HG03159 (cell line): ENCODE measurements around the gene ANKRD10.
A peak's percentile ranks its signal among the peaks of the same experiment; 100 is the strongest.

Source experiments
- ATAC-seq: cut with Tn5 transposase; IDR thresholded peaks from one replicate; pipeline ENCODE4 v1.9.1; 2021; ENCODE audit warnings: mild to moderate bottlenecking, moderate library complexity; ENCODE audit not compliant: unreplicated experiment

ANKRD10 gene

DNA sequence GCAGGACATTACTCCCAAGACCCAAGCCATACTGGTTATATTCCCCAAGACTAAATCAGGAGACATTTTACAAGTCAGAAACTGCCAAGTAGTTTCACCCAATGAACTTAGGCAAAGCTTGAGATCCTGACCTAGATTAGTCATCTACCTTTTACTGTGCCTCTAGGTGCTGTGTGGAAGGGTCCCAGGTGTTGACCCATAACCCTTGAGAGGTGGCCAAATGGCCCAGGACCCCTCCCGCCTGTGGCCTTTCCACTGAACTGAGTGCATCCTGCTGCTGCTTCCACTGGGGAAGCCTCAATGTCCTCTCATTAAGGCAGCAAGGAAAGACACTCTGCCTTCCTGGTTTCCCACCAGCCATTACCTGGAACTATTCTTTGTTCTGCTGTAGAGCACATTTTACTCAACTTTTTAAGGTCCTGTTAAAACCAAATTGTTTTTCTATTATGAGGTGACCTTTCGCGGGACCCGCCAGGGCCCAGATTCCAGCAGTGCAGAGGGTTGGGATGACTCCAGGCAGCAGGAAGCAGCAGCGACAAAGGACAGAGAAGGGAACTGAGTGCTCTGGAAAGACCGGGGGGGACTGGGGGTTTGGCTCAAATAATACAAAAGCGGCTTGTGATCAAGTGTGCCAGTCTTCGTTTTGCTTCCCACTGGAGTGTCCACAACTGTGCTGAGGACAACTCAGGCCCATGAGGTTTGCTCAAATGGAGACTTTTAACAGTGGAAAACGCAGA, 27.1 kb downstream of the ANKRD10 start:
- ATAC-seq, result no peak

DNA sequence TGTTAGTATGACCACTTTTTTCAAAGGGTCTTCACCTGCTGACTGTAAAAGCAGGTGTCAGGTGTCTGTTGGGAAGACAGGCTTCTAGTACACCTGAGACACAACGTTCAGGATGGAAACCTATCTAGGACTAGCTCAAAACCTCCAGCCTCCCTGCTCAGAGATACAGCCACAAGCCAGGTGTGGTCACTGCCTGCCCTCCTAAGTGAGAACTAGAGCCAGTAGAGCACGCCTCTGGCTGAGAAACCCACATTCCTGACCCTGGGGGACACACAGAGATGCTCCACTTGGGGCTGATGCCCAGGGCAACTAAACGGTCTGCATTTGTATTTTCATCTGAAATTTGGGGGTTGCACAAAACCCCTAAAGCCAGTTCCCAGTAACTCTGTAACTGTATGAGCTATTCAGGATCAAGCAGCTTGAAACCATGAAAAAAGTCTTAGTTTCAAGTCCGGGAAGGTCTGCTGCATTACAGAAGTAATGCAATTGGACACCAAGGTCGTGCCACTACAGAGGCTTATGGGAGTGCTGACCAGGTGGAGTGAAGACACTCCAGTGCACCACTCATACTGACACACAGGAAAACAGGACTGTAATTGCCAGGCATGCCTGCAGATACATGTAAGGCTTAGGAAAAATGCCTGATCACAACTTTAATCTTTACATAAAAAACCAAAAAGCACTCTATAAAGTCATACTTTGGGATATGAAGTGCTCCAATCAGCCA, 27.8 kb downstream of the ANKRD10 start:
- no peak for ATAC-seq

DNA sequence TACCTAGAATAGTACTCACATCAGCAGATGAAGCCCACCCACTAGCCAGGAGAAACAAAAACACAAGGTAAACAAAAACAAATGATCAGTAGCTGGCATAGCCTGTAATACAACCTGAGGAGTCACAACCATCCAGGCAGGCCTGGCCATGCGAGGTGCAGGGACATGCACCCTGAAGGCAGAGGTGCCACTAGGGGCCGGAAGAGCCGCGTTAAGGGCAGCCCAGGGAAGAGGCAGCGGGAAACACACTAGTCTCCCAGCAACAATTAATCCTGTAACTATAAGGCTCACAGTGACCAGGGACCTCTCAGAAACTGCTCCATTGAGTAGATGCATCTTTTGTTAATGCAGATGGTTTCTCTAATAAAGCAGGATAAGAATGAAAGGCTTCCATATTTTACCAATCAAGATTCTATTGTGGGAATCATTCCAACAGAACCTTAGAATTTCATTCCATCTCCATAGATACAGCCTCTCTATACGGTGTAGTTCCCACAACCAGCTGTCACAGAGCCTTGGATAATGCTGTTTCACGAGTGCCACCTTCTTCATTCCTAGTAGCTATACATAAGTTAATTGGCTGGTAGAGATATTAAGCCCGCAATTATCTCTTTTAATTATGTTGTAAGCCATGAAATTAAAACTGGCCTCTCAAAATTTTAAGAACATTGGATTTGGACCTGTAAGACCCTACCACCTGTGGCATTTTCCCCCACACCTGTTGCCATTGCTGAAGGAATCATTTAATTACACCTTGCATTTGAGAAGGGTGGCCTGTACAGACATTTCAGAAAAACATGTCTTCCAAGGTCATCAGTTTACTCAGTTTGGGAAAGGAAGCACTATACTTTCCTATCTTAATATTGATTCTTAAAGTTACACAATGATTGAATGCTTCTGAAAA, 28.7 kb downstream of the ANKRD10 start:
- ATAC-seq, result no peak

DNA sequence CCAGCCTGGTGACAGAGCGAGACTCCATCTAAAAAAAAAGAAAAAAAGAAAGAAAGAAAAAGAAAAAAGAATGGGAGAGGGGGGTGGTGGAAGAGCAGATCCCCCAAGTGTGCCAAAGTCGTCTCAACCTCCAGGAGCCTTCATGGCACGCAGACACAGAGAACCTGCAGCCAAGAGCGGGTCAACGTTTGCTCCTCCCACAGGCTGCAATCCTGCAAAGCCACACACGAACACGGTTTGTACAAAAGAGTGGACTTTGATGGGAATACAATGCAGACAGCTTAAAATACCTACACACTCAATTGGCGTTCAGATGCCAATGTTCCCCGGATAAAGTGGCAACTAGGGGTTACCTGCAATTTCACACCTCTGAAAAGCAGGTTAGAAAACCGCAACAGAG, 29.4 kb downstream of the ANKRD10 start:
- ATAC-seq, result no peak

DNA sequence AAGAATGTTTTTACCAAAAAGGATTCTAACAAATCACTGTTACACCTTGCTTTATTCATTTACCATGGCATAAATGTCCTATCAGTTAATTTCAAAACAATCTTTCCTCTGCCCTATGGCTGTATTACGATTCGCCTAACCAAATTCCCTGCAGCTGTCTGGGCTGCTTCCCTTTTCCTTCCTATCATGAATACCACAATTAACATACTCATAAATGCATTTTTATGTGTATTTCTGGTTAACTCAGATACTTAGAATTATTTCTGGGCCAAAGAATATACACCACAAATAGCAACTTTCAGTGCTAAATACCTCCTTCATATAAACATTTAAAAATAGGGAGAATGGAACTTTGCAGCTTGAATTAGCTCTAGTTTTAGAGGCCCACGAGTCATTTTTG, 30.4 kb downstream of the ANKRD10 start:
- no peak for ATAC-seq

DNA sequence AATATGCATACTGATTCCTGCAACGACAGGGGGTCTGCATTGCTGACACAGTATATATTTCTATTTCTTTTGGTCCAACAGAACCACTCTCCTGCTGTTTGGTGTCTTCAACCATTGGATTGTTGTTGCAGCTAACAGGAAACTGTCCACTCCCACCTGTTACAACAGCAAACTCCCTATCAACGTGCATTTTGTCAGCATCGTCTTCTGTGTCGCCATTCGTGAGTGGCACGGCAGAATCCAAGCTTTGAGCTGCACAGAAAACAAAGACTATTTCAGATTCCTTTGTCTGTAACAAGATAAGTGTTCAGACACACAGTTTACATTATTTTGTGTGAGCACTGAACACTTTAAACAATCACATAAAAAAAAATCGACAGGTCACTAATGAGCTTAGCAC, 31.3 kb downstream of the ANKRD10 start:
- no peak for ATAC-seq

DNA sequence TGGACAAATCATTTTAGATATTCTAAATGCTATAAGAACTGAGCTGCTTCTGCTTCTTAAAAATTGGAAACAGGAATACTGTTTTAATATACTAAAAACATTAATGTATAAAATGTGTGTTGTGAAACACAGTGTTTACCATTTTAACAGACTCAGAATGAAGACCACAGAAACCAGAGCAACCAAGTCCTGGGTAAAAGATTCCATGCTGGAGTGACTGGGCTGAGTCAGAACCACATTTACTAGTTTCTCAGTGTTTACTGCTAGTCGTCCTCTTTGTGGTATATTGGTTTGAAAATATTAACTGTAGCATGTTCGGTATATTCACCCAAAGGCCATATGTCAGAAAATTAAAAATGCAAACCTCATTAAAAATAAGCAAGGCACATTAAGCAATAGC, 31.9 kb downstream of the ANKRD10 start:
- ATAC-seq, result no peak

DNA sequence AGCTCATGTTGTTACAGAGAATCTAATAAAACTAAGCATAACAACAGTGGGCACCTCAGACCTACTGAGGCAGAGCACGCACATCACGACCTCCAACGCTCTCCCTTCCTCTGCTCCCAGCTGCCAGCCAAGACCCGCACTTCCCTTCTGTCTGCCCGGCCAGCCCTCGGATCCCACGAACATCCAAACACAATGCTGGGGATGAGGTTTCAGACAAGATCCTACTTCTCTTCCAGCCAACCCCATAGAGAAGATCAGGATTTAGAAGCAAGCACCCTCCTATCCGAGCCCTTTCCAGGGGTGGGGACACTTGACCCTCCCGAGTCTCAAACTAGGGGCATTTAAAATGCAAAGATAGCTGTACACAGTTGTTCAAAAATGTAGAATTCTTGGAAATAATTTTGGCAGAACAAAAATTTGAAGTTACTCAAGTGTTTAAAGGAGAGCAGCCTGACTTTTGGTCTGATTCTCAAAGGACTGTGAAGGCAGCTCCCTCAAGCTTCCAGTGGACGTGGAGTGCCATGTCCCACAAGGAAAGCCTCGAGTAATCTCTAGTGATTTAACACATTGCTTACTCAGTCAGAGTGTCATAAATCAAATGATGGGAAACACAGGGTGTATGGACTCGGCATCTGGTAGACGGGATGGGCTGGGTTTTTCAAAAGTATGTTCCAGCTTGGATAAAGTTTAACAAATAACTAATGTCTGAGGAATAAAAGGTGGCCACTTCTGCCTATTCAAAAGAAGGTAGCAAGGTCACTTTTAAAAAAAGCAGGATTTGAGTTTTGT, 32.8 kb downstream of the ANKRD10 start:
- ATAC-seq, result no peak

DNA sequence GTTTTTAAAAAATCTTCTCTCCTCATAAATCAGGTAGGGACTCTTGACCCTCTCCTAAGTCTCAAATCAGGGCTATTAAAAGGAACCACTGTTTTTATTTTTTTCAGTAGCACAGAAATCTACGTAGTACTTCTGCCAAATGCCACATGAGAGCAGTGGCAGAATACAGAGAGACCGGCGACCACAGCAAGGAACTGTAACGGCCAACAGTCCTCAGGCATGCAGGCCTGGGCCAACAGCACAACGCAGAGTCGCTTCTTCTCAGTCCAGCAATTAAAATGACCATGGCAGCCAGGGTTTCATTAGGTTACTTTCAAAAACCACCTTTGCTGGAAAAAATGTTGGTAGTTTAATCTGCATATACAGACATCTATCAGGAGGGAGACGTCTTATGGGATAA, 34.2 kb downstream of the ANKRD10 start:
- no peak for ATAC-seq

DNA sequence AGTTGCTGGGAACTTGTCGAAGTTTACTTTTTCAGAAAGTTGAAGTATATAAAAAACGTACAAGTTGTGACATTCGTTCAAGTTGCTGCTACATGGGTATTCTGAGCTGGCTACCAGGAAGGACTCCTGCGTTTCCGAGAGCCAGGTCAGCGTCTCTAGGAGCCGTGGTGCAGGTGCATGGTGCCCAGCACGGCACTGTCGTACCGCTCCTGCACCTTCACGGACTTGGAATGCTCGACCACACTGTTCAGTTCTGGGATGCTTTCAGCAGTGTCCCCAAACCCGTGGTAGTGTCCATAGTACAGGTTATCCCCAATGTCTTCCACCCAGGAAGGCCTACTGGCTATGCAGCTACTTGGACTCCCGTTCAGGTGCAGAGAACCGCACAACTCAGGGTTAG, 35.4 kb downstream of the ANKRD10 start:
- no peak for ATAC-seq

DNA sequence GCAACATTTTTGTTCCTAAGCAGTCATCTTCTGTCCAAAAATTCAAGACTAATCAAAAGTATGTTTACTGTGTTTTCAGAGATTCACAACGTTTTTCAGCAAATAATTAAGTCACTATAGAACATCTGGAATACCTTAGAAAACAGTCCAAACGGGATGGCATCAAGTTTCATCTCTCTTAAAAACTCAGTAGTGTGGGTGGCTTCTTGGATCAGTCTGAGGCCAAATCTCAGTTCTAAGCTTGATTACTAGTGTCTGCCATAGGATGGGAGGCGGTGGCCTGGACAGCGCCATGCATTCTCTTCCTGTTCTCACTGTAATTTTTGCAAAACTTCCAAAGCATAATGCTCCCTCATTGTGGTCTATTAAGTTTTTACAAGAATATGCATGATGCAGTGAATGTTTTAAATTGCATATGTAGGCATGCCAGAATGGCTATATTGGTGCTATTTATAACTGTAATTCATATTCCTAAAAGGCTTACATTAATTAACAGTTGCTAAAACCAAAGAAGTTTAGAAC, 37.1 kb downstream of the ANKRD10 start:
- ATAC-seq, result no peak

DNA sequence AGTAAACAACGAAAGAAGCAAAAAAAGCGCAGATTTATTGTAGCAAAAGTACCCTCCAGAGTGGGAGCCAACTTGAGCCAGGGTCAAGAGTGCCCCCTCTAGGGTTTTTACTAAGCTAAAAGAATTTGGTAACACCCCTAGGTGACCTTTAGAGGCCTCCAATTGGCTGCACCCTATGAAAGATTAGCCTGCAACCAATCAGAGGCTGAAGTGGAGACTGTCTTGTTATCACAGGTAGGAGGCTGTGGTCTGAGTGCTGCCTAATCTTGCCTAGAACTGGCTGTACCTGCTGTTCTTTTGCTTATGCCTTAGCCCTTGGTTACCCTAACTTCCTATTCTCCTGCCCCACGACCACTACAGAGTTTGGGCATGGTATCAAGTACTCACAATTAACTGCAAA, 38.3 kb downstream of the ANKRD10 start:
- ATAC-seq, result no peak

DNA sequence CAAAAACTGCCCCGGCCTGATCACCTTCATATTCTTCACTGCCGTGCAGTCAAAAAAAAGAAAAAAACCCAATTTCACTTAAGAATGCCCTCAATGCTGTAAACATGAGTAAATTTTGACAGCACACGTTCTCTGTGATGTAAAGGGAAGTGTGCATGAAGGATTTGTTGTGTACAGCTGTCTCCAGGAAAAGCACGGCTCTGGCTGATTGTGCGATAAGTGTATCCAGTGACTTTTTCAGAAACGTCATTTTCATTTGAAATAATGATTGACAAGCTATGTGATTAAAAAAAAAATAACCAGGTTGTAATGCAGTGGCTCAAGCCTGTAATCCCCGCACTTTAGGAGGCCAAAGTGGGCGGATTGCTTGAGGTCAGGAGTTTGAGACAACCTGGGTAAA, 39.6 kb downstream of the ANKRD10 start:
- ATAC-seq, result no peak

DNA sequence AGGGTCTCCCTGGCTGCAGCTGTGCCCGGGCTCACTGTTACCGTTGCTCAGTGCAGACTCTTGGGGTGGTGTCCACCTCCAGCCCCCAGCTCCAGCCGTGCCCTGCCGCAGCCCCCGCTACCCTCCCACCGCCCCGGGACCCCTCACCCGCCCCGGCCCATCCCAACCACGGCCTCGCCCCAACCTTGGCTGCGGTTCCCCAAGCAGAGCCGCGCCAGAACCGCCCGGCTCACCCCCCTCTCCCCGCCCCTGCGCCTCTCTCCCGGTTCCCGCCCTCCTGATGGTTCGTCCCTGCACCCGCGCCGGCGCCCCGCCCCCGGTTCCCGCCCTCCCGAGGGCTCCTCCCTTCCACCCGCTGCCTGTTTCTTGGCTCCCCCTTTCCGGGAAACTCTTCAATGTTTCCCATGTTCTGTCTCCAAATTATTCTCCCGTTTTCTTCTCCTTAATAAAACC, 40.3 kb downstream of the ANKRD10 start:
- peak; percentile 56 for ATAC-seq

DNA sequence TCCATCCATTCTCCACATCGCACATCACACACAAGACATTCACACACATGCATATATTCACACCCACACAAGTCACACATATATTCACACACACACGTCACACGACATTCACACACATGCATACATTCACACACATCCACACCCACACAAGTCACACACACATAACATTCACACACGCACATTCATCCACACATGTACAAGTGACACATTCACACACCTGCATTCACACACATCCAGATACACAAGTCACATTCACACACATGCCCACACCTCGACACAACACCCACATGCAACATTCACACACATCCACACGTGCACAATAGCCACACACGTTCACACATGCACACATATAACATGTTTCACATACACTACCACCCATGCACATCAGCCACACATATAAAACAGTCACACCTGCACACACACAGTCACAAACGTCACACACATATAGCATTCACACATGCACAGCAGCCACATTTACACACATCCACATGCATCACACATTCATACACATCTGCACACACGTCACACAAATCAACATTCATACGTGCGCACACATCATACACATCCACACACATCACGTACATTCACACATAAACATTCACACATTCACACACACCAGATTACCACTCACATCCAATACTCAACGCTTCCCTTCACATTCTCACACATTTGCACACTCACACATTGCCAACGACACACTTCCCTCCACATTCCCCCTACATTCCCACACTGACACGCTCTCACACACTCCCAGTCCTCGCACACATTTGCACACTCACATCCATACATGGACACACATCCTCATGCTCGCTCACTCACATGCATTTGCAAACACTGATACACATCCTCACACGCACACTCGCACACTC, 41.0 kb downstream of the ANKRD10 start:
- no peak for ATAC-seq

DNA sequence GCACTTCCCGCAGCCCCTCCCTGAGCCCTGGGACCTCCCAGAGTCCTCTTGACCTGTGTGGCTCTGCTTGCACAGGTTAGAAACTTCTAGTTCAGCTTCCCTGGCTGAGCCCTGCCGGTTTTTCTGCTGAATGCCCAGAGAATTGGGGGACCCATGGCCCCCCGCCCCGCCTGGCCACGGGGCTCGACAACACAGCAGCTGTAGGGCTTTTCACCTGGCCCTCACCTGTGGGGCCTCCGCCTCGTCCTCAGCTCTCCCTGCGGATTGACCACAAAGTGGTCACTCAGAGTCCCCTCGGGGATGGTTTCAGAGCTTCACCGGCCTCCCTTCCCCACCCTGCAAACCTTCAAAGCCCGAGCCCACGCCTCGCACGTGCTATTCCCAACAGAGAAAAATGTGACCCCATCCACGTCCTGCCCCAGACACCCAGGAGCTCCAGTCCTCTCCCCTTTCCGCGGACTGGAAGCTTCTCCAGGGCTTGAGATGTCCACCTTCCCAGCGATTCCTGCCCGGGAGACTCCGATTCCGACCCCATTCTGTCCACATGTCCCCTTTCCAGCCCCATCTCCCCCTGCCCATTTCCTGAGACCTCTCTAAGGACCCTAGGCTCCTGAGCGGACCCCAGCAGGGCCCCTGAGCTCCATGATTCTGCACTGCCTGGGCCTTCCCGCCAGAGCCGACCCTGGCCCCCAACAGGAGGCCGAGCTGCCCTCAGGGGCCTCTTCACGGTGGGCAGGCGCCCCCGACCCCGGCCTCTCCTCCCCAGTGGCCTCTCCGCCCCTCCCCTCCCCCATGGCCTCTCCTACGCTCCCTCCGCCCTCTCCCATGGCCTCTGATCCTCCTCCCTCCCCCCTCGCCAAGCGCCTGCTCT, 41.9 kb downstream of the ANKRD10 start:
- no peak for ATAC-seq

DNA sequence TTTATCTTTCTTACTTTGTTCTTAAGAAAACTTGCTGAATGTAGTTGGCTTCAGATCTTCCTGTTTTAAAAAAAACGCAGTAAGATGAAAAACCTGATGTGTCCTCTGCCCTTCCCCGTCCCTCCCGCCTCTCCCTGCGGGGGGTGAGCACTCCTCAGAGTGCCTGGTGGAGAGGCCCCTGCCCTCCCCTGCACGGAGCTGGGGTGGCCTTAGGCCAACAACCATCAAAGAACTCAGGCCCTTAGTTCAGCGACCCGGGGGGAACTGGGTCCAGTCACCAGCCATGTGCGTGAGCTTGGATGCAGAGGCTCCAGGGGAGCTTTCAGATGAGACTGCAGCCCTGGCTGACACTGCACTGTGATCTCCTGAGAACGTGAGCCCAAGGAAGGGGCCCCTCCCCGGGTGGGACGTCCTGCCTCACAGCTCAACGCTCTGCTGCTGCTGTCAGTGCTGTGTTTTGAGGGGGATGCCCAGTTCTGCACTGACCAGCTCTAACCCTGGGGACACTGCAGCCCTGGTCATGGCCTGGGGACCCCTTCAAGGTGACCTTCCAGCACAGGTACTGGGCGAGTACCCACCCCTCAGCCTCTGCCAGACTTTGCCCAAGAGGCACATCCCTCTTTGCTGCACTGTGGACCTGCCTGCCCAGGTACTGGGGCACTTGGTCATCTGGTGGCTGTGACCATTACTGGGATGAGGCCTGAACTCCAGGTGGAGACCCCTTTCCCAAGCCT, 42.7 kb downstream of the ANKRD10 start:
- ATAC-seq, result no peak
